ENCODE data around the gene HACL1.

DNA sequence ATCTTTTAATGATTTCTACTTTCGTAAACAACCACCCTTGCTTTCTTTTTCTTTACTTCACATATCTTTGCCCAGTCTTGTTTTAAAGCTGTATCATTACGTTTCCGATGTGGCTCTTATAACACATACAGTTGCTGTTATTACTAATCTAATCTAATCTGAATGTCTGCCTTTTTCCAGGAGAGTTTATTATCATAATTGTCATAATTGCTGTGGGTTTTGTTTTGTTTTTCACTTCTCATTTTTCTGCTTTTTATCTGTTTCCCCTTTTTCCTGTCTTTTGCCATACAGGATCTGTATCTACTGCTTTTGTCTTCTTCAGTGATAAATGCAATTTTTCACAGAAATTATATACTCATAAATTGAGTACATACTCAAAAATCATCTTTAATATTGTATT lies 24.9 kb downstream of the HACL1 start:
- TF ChIP-seq, protein P1, sequence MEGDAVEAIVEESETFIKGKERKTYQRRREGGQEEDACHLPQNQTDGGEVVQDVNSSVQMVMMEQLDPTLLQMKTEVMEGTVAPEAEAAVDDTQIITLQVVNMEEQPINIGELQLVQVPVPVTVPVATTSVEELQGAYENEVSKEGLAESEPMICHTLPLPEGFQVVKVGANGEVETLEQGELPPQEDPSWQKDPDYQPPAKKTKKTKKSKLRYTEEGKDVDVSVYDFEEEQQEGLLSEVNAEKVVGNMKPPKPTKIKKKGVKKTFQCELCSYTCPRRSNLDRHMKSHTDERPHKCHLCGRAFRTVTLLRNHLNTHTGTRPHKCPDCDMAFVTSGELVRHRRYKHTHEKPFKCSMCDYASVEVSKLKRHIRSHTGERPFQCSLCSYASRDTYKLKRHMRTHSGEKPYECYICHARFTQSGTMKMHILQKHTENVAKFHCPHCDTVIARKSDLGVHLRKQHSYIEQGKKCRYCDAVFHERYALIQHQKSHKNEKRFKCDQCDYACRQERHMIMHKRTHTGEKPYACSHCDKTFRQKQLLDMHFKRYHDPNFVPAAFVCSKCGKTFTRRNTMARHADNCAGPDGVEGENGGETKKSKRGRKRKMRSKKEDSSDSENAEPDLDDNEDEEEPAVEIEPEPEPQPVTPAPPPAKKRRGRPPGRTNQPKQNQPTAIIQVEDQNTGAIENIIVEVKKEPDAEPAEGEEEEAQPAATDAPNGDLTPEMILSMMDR (IDR thresholded peaks at IDR 0.05): no peak
- TF ChIP-seq POLR2A (IDR thresholded peaks at IDR 0.05): no peak

Data from uterus (tissue), 2 donors.